ENCODE results near the gene CCP110. TPM values are rescaled to one million over a fixed set of nuclear protein-coding genes. Genes with fewer than 3 reads are reported as not detected.

CCP110 gene
- total RNA-seq (2014; rRNA removed; shearing (Covaris generic)) (6.8 and 8.5 TPM in 2 replicates), polyA plus RNA-seq (2016; fragmentation: Nextera tagmentation; extraction: Ambion mirVana) (7.4 and 9.0 TPM in 2 replicates)

DNA sequence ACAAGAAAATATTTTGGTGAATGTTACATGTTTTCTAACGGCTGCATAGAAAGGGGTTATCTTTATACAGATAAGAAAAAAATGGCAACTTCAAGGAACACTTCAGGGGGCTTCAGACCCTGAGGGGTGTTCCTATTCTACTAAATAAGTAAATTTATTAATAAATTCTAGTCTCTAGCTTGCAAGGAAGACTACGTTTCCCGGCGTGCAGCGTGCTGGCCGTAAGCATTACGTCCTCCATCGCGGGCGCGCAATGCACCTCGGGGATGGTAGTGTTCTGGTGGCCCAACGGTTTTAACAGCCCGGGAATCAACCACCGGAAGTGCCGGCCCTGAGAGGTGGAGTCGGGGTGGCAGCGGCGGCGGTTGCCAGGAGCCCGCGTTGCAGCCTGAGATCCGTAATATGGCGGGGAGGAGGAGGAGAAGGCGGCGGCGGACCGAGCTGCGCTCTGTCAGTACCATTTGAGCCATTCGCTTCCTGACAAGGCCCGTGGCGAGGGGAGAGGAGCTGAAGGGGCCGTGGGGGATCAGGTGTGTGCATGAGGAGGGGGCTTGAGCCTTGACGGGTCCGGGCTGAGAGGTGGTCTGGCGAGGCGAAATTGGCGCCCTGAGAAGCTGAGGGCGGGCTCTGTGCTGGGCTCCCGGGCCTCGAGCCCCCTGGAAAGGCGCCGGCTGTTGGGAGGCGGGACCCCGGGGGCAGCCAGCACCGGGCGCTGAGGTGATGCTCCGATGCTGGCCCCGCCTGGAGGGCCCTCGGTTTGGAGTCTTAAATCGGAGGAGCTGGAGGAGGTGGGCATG, at the start of gene CCP110:
Gene CCP110 (plus strand): TSS at position 384 of the 797 bp plus-strand sequence. CDS start 3,940 bp downstream, outside the sequence.
- peaks cover 5% of the 10 kb centered on the region; the same call in 1 of the 2 replicates for H3K36me3 ChIP-seq (ENCODE audit: low read depth)
- H4K20me1 ChIP-seq (ENCODE audit: insufficient read depth): no peaks in the 10 kb centered on the region
- in situ Hi-C loops (cut with MboI): loop anchor here (25.0 kb wide), 1 partner anchor 436 kb away; no protein-coding TSS in a partner anchor
- H3K4me2 ChIP-seq (ENCODE audit: unreplicated experiment): peak within 1 kb of the TSS; percentile 92
- no peak for TF ChIP-seq EZH2phosphoT487 (IDR thresholded peaks at IDR 0.05; ENCODE audit: insufficient read depth, low read depth)
- TF ChIP-seq EZH2 (IDR thresholded peaks at IDR 0.05; ENCODE audit: insufficient read depth, poor library complexity, severe bottlenecking): no peak
- DNase-seq: peak; percentile 100
- H3K27me3 ChIP-seq (replicated peaks; ENCODE audit: insufficient read depth): no peaks in the 10 kb centered on the region
- 0 to 1% methylated on average over 44 to 51 of the region's 51 CpGs for WGBS, 2 experiments (ENCODE audit: low coverage in 1 of 2, low lambda C conversion rate in 2 of 2, missing lambda C conversion rate in 2 of 2)
- peak within 1 kb of the TSS; percentile 99 for H2AFZ ChIP-seq
- peak within 1 kb of the TSS; percentile 39 for H3K27ac ChIP-seq
- peaks cover 73% of the 10 kb centered on the region for H3K79me2 ChIP-seq (ENCODE audit: insufficient read depth)
- H3K9ac ChIP-seq: peak within 1 kb of the TSS; percentile 87
- no peaks in the 10 kb centered on the region; the same call in 1 of the 2 replicates for H3F3A ChIP-seq (ENCODE audit: insufficient read depth)
- no peaks in the 10 kb centered on the region for H3K9me2 ChIP-seq (ENCODE audit: insufficient read depth)
- H3K4me3 ChIP-seq: peak within 1 kb of the TSS; percentile 97
- H3K4me1 ChIP-seq (ENCODE audit: insufficient read depth): no peaks in the 10 kb centered on the region; the same call in 1 of the 2 replicates
- no peaks in the 10 kb centered on the region for H3K9me3 ChIP-seq (ENCODE audit: low read depth)

DNA sequence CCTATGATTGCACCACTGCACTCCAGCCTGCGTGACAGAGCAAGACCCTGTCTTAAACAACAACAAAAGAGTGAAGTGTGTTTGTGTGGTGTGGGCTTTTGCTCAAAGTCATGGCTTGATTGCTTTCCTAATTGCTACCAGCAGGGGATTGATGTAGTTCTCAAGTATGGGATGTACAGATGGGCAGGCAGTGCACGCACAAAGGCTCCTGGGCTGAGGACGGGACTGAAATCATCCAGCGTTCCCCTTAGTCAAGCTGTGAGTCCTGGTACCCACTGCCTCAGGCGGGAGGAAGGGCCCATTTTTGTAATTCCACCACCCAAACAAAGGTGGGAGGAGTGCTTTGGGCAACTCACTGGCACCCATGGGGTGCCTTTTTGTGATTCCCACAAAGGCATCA, 49.1 kb upstream of the CCP110 start:
- in situ Hi-C loops (cut with MboI): no loop called here
- 44 to 45% methylated on average over 5 of the region's 5 CpGs for WGBS, 2 experiments (ENCODE audit: low coverage in 1 of 2, low lambda C conversion rate in 2 of 2, missing lambda C conversion rate in 2 of 2)

GRCh38 chr16:19478505-19478904, 45.2 kb upstream of the CCP110 start:
- no peaks in the 10 kb centered on the region for H3K9me3 ChIP-seq (ENCODE audit: low read depth)
- no peak overlapping the region for H3K4me3 ChIP-seq
- no peaks in the 10 kb centered on the region for H3K4me1 ChIP-seq (ENCODE audit: insufficient read depth)
- in situ Hi-C loops (cut with MboI): no loop called here
- H3K9ac ChIP-seq: no peak overlapping the region
- no peaks in the 10 kb centered on the region for H3F3A ChIP-seq (ENCODE audit: insufficient read depth)
- H3K4me2 ChIP-seq (ENCODE audit: unreplicated experiment): no peak overlapping the region
- H3K36me3 ChIP-seq (ENCODE audit: low read depth): no peaks in the 10 kb centered on the region
- H3K9me2 ChIP-seq (ENCODE audit: insufficient read depth): no peaks in the 10 kb centered on the region
- TF ChIP-seq EZH2phosphoT487 (IDR thresholded peaks at IDR 0.05; ENCODE audit: insufficient read depth, low read depth): no peak
- TF ChIP-seq EZH2 (IDR thresholded peaks at IDR 0.05; ENCODE audit: insufficient read depth, poor library complexity, severe bottlenecking): no peak
- H4K20me1 ChIP-seq (ENCODE audit: insufficient read depth): no peaks in the 10 kb centered on the region
- H3K27me3 ChIP-seq (replicated peaks; ENCODE audit: insufficient read depth): no peaks in the 10 kb centered on the region
- no peak overlapping the region for H2AFZ ChIP-seq
- H3K79me2 ChIP-seq (ENCODE audit: insufficient read depth): no peaks in the 10 kb centered on the region
- WGBS, 2 experiments (ENCODE audit: low coverage in 1 of 2, low lambda C conversion rate in 2 of 2, missing lambda C conversion rate in 2 of 2): 38 to 50% methylated on average over 1 of the region's 1 CpG
- no peak for DNase-seq
- no peak overlapping the region for H3K27ac ChIP-seq

More for the DNA sequence above, 49.1 kb upstream of the CCP110 start:
- Histone ChIP-seq H2AFZ (no peak overlapping the region), H3K4me2 (ENCODE audit: unreplicated experiment) (no peak overlapping the region), H3K27me3 (replicated peaks; ENCODE audit: insufficient read depth) (no peaks in the 10 kb centered on the region), H3K27ac (no peak overlapping the region), H3K4me3 (no peak overlapping the region), H3K4me1 (ENCODE audit: insufficient read depth) (no peaks in the 10 kb centered on the region), H3K79me2 (ENCODE audit: insufficient read depth) (no peaks in the 10 kb centered on the region), H3K9me3 (ENCODE audit: low read depth) (no peaks in the 10 kb centered on the region), H3K36me3 (ENCODE audit: low read depth) (no peaks in the 10 kb centered on the region), H4K20me1 (ENCODE audit: insufficient read depth) (no peaks in the 10 kb centered on the region), H3K9me2 (ENCODE audit: insufficient read depth) (no peaks in the 10 kb centered on the region), H3F3A (ENCODE audit: insufficient read depth) (no peaks in the 10 kb centered on the region), H3K9ac (no peak overlapping the region)
- DNase-seq: no peak
- TF ChIP-seq EZH2 (IDR thresholded peaks at IDR 0.05; ENCODE audit: insufficient read depth, poor library complexity, severe bottlenecking): no peak
- no peak for TF ChIP-seq EZH2phosphoT487 (IDR thresholded peaks at IDR 0.05; ENCODE audit: insufficient read depth, low read depth)

DNA sequence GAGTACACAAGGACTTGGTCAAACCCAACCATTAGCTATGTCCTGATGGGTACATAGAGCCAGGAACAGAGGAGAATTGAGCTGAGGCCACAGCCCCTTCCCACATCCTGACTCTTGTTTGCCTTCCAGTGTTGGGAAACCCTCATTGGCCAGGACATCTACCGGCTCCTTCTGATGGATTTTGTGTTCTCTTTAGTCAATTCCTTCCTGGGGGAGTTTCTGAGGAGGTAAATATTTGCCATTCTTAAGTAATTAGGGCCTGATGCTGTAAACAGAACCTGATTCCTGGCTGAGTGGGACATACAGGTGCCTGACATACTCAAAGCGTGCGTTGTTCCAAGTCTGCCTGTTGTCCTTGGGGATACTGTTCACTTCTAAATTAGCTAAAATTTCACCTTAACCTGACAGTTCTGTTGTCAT, 44.4 kb upstream of the CCP110 start:
- no peak overlapping the region for H2AFZ ChIP-seq
- no peaks in the 10 kb centered on the region for H3K36me3 ChIP-seq (ENCODE audit: low read depth)
- no peak overlapping the region for H3K9ac ChIP-seq
- H3K27ac ChIP-seq: no peak overlapping the region
- no peaks in the 10 kb centered on the region for H3K79me2 ChIP-seq (ENCODE audit: insufficient read depth)
- in situ Hi-C loops (cut with MboI): no loop called here
- no peaks in the 10 kb centered on the region for H3K27me3 ChIP-seq (replicated peaks; ENCODE audit: insufficient read depth)
- no peaks in the 10 kb centered on the region for H3K9me2 ChIP-seq (ENCODE audit: insufficient read depth)
- H3K4me2 ChIP-seq (ENCODE audit: unreplicated experiment): no peak overlapping the region
- 47 to 52% methylated on average over 3 of the region's 3 CpGs for WGBS, 2 experiments (ENCODE audit: low coverage in 1 of 2, low lambda C conversion rate in 2 of 2, missing lambda C conversion rate in 2 of 2)
- no peaks in the 10 kb centered on the region for H3K9me3 ChIP-seq (ENCODE audit: low read depth)
- H4K20me1 ChIP-seq (ENCODE audit: insufficient read depth): no peaks in the 10 kb centered on the region
- DNase-seq: no peak
- no peaks in the 10 kb centered on the region for H3F3A ChIP-seq (ENCODE audit: insufficient read depth)
- H3K4me3 ChIP-seq: no peak overlapping the region
- no peak for TF ChIP-seq EZH2phosphoT487 (IDR thresholded peaks at IDR 0.05; ENCODE audit: insufficient read depth, low read depth)
- TF ChIP-seq EZH2 (IDR thresholded peaks at IDR 0.05; ENCODE audit: insufficient read depth, poor library complexity, severe bottlenecking): no peak
- H3K4me1 ChIP-seq (ENCODE audit: insufficient read depth): no peaks in the 10 kb centered on the region
